Colonic mucosa (tissue), 4 donors: ENCODE results near the gene SMARCA1. TPM values are rescaled to one million over a fixed set of nuclear protein-coding genes. Genes with fewer than 3 reads are reported as not detected.

ENCODE experiments used
- DNase-seq: peaks from one replicate; pipeline ENCODE4 v3.0.0-alpha.2; 2020
- H3K27ac ChIP-seq: fragments of 200-600 bp; one replicate; pipeline ENCODE4 v1.8.0; 2021
- H3K27me3 ChIP-seq: fragments of 200-600 bp; one replicate; pipeline ENCODE4 v1.8.0; 2021
- H3K36me3 ChIP-seq: fragments of 200-600 bp; one replicate; pipeline ENCODE4 v1.8.0; 2021
- H3K4me1 ChIP-seq: fragments of 200-600 bp; one replicate; pipeline ENCODE4 v1.8.0; 2021; ENCODE audit warnings: mild to moderate bottlenecking
- H3K4me3 ChIP-seq: fragments of 200-600 bp; one replicate; pipeline ENCODE4 v1.8.0; 2021
- H3K9ac ChIP-seq, 2 donors: one replicate each; pipeline ENCODE4 v1.7.0; 2013; ENCODE audit warnings: control low read depth in 2 of 2, low read depth in 2 of 2, low read length in 2 of 2
- H3K9me3 ChIP-seq: fragments of 200-600 bp; one replicate; pipeline ENCODE4 v1.8.0; 2021
- intact Hi-C: fragments of 100-400 bp; cut with DNase I; formaldehyde crosslinking; loops from one replicate; pipeline ENCODE4 v1.14.1; 2022
- total RNA-seq, 2 donors: library from RNA; stranded (reverse); fragmentation: NEBNext Ultra II Directional in 1 of 2; extraction: Animal tissue kit (Norgen Biotek cat#: 25700) in 1 of 2; gene quantifications; one replicate each; pipeline ENCODE4 v1.2.1, GENCODE V29; 2021
- TF ChIP-seq, protein P1 (sequence below): fragments of 200-600 bp; IDR thresholded peaks from one replicate; pipeline ENCODE4 v1.8.0; 2022; ENCODE audit warnings: antibody characterized with exemption, mild to moderate bottlenecking
- donor health status: healthy.
- donor health status: DM: no; HTN: no; CAD: no.
- donor health status: DM: no; HTN: no; CAD: no.

The SMARCA1 gene
- total RNA-seq, 2 donors from 2014 or later: 3.0 to 8.6 TPM

DNA sequence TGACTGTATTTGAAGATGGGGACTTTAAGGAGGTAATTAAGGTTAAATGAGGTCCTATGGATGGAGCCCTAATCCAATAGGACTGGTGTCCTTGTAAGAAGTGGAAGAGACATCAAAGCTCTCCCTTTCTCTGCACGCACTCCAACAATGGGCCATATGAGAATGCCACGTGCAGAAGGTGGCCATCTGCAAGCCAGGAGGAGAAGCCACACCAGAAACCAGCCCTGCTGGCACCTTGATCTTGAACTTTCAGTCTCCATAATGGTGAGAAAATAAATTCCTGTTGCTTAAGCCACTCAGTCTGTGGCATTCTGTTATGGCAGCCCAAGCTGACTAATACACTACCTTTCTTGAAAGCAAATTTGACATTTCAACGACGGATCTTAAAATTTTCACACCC lies 73.2 kb downstream of the SMARCA1 start:
- intact Hi-C loops: no loop called here
- Histone ChIP-seq H3K4me3 (no peak overlapping the region), H3K4me1 (no peaks in the 10 kb centered on the region), H3K9ac (no peak overlapping the region), H3K27me3 (no peaks in the 10 kb centered on the region), H3K9me3 (no peaks in the 10 kb centered on the region), H3K36me3 (no peaks in the 10 kb centered on the region), H3K27ac (no peak overlapping the region)
- TF ChIP-seq, protein P1, sequence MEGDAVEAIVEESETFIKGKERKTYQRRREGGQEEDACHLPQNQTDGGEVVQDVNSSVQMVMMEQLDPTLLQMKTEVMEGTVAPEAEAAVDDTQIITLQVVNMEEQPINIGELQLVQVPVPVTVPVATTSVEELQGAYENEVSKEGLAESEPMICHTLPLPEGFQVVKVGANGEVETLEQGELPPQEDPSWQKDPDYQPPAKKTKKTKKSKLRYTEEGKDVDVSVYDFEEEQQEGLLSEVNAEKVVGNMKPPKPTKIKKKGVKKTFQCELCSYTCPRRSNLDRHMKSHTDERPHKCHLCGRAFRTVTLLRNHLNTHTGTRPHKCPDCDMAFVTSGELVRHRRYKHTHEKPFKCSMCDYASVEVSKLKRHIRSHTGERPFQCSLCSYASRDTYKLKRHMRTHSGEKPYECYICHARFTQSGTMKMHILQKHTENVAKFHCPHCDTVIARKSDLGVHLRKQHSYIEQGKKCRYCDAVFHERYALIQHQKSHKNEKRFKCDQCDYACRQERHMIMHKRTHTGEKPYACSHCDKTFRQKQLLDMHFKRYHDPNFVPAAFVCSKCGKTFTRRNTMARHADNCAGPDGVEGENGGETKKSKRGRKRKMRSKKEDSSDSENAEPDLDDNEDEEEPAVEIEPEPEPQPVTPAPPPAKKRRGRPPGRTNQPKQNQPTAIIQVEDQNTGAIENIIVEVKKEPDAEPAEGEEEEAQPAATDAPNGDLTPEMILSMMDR: no peak
- no peak for DNase-seq

DNA sequence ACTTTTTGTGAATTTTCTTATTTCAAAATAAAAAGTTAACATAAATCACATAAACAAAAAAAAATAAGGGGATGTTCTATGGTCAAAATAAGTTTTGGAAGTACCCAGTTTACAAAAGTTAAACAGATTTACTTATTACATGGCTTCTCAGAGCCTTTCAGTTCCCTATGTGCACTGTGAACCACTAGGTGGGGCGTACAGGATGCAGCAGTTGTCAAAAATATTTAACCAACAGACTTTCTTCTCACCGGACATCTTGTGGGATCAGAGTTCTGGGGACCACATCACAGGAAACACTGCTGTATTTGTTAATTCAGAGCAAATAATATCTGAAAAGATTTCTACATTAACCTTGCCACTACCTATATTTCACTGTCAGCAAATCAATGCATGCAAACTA lies 74.1 kb downstream of the SMARCA1 start:
- Histone ChIP-seq H3K27ac (no peak overlapping the region), H3K4me1 (no peaks in the 10 kb centered on the region), H3K9me3 (no peaks in the 10 kb centered on the region), H3K27me3 (no peaks in the 10 kb centered on the region), H3K9ac (no peak overlapping the region), H3K4me3 (no peak overlapping the region), H3K36me3 (no peaks in the 10 kb centered on the region)
- TF ChIP-seq, protein P1: no peak
- intact Hi-C loops: no loop called here
- DNase-seq: no peak

DNA sequence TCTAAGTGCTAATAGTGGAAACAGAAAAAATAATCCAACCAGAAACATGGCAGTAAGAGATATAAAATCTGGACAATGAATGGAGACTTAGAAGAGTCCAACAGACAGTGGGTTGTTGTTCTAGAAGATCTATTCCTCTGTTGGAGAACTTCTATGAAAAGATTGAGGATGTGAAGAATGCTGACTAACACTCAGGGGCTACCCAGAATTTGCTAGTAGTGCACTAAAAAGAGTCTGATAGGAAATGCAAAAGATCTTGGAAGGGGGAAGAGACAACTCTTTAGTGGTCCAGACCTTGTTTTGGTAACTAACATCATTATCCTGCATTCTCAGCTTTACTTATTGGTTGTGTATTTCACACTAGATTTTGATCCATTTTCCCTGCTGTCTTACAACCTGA lies 77.9 kb downstream of the SMARCA1 start:
- no peaks in the 10 kb centered on the region for H3K9me3 ChIP-seq
- no peaks in the 10 kb centered on the region for H3K4me1 ChIP-seq
- DNase-seq: no peak
- no peak overlapping the region for H3K27ac ChIP-seq
- intact Hi-C loops: no loop called here
- no peaks in the 10 kb centered on the region for H3K27me3 ChIP-seq
- H3K36me3 ChIP-seq: no peaks in the 10 kb centered on the region
- TF ChIP-seq, protein P1: no peak
- no peak overlapping the region for H3K4me3 ChIP-seq
- no peak overlapping the region for H3K9ac ChIP-seq

DNA sequence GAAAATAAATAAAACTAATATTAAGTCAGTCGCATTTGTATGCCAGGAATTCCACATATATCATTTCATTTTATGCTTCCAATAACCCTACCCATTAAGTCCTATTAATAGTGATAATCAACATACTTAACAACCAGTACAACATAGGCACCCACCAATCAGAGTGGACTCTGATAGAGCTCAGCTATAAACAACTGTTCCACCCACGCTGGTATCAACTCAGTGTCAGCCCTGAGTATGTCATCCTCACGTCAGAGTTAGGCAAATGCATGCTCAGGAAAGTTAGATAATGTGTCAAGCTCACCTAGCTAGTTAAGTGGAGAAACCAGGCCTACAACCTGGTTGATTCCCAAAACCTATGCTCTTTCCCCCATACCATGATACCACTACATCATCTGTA lies 89.3 kb downstream of the SMARCA1 start:
- no peak for DNase-seq
- TF ChIP-seq, protein P1: no peak

DNA sequence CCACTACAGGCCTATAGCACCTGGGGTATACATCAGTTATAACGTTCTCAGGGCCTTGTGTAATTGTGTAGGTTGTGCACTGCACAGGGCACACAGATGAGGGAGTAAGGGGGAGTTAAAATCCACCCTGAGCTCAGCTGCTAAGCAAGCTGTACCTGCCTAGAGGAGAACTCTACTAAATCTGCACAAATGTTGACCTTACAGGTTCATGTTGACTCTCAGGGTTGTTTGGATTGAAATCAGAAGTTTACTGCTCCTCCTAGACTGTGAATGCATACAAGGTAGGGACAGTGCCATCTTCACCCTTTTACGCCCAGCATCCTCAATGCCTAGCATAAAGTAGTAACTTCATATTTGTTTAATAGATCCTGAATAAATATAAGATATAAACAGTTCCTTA lies 89.8 kb downstream of the SMARCA1 start:
- Histone ChIP-seq H3K9ac (no peak overlapping the region), H3K4me1 (no peaks in the 10 kb centered on the region), H3K27me3 (no peaks in the 10 kb centered on the region), H3K36me3 (no peaks in the 10 kb centered on the region), H3K4me3 (no peak overlapping the region), H3K27ac (no peak overlapping the region), H3K9me3 (no peaks in the 10 kb centered on the region)
- TF ChIP-seq, protein P1: no peak
- no peak for DNase-seq
- intact Hi-C loops: no loop called here

More for the DNA sequence above, 89.3 kb downstream of the SMARCA1 start:
- Histone ChIP-seq H3K9me3 (no peaks in the 10 kb centered on the region), H3K4me3 (no peak overlapping the region), H3K36me3 (no peaks in the 10 kb centered on the region), H3K9ac (no peak overlapping the region), H3K27me3 (no peaks in the 10 kb centered on the region), H3K27ac (no peak overlapping the region), H3K4me1 (no peaks in the 10 kb centered on the region)
- intact Hi-C loops: no loop called here

DNA sequence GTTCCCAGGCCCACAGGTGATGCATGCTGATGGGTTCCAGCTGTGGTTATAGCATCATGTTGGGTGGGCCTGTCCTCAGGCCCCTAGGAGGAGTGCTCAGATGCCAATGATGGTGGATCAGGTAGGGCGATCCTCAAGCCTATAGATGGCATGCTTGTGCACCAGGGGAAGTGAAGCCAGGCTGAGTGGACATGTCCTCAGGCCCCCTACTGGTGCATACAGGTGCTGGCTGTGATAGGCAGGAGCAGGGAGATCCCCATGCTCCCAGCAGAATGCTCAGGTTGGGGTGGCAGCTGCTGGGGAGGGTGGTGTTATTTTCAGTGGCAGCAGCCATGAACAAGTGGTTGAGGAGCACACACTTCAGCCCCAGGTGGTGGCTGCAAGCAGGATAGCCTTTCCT lies 96.0 kb downstream of the SMARCA1 start:
- Histone ChIP-seq H3K9ac (no peak overlapping the region), H3K4me3 (no peak overlapping the region), H3K27me3 (no peaks in the 10 kb centered on the region), H3K27ac (no peak overlapping the region), H3K36me3 (no peaks in the 10 kb centered on the region), H3K4me1 (no peaks in the 10 kb centered on the region), H3K9me3 (no peaks in the 10 kb centered on the region)
- TF ChIP-seq, protein P1: no peak
- intact Hi-C loops: no loop called here
- DNase-seq: no peak
